Measurements from ENCODE around the gene MAP1A.

The MAP1A gene

GRCh38 chr15:43510200-43511011 lies 7.0 kb upstream of the MAP1A start:
- H3K4me3 ChIP-seq (ENCODE audit: low read depth, low read length), result peak overlapping the region; percentile 64

- H3K4me3 ChIP-seq (ENCODE audit: low read depth, low read length), result peak overlapping the region; percentile 47
Measured at GRCh38 chr15:43511012-43511885, 6.2 kb upstream of the MAP1A start.

GRCh38 chr15:43513550-43513949 lies 3.9 kb upstream of the MAP1A start:
- H3K4me3 ChIP-seq (ENCODE audit: low read depth, low read length), result no peak overlapping the region

GRCh38 chr15:43514241-43515057 lies 3.0 kb upstream of the MAP1A start:
- no peak overlapping the region for H3K4me3 ChIP-seq (ENCODE audit: low read depth, low read length)

- H3K4me3 ChIP-seq (ENCODE audit: low read depth, low read length), result no peak overlapping the region
Measured at GRCh38 chr15:43515741-43516140, 1.7 kb upstream of the MAP1A start.

GRCh38 chr15:43516185-43516584 lies 1.2 kb upstream of the MAP1A start:
- no peak overlapping the region for H3K4me3 ChIP-seq (ENCODE audit: low read depth, low read length)

GRCh38 chr15:43516801-43517353 lies 531 bp upstream of the MAP1A start:
- H3K4me3 ChIP-seq (ENCODE audit: low read depth, low read length), result peak overlapping the region; percentile 33

GRCh38 chr15:43518197-43518761 lies 871 bp downstream of the MAP1A start:
- peak overlapping the region; percentile 51 for H3K4me3 ChIP-seq (ENCODE audit: low read depth, low read length)

GRCh38 chr15:43519196-43519595 lies 1.8 kb downstream of the MAP1A start:
- no peak overlapping the region for H3K4me3 ChIP-seq (ENCODE audit: low read depth, low read length)

GRCh38 chr15:43520138-43520537 lies 2.7 kb downstream of the MAP1A start:
- no peak overlapping the region for H3K4me3 ChIP-seq (ENCODE audit: low read depth, low read length)

- H3K4me3 ChIP-seq (ENCODE audit: low read depth, low read length), result no peak overlapping the region
Measured at GRCh38 chr15:43521419-43521818, 4.0 kb downstream of the MAP1A start.

- H3K4me3 ChIP-seq (ENCODE audit: low read depth, low read length), result no peak overlapping the region
Measured at GRCh38 chr15:43522247-43522646, 4.8 kb downstream of the MAP1A start.

- no peak overlapping the region for H3K4me3 ChIP-seq (ENCODE audit: low read depth, low read length)
Measured at GRCh38 chr15:43523646-43524045, 6.2 kb downstream of the MAP1A start.

- H3K4me3 ChIP-seq (ENCODE audit: low read depth, low read length), result no peak overlapping the region
Measured at GRCh38 chr15:43524254-43524845, 6.9 kb downstream of the MAP1A start.

- no peak overlapping the region for H3K4me3 ChIP-seq (ENCODE audit: low read depth, low read length)
Measured at GRCh38 chr15:43525131-43525530, 7.7 kb downstream of the MAP1A start.

- no peak overlapping the region for H3K4me3 ChIP-seq (ENCODE audit: low read depth, low read length)
Measured at GRCh38 chr15:43526261-43526930, 9.0 kb downstream of the MAP1A start.

- H3K4me3 ChIP-seq (ENCODE audit: low read depth, low read length), result no peak overlapping the region
Measured at GRCh38 chr15:43527016-43527801, 9.8 kb downstream of the MAP1A start.

- H3K4me3 ChIP-seq (ENCODE audit: low read depth, low read length), result no peak overlapping the region
Measured at GRCh38 chr15:43527802-43528541, 10.6 kb downstream of the MAP1A start.
